HFFc6 (cell line): ENCODE data around the gene SPRED3. TPM values are rescaled to one million over a fixed set of nuclear protein-coding genes. Genes with fewer than 3 reads are reported as not detected.

ENCODE experiments used
- DNase-seq: peaks from one replicate; pipeline ENCODE4 v3.0.0-alpha.2; 2018
- H3K27ac Mint-ChIP-seq: 2 replicates; pipeline ENCODE4 v1.8.0; 2020; ENCODE audit warnings: mild to moderate bottlenecking, mixed read lengths
- H3K27me3 Mint-ChIP-seq: 2 replicates; pipeline ENCODE4 v1.8.0; 2021; ENCODE audit warnings: mild to moderate bottlenecking, moderate library complexity, mixed read lengths; ENCODE audit not compliant: insufficient read depth
- H3K36me3 Mint-ChIP-seq: 2 replicates; pipeline ENCODE4 v1.8.0; 2021; ENCODE audit warnings: low read depth, mixed read lengths
- H3K4me1 Mint-ChIP-seq: 2 replicates; pipeline ENCODE4 v1.8.0; 2020; ENCODE audit warnings: low read depth, mixed read lengths
- H3K4me3 Mint-ChIP-seq: 2 replicates; pipeline ENCODE4 v1.8.0; 2020; ENCODE audit warnings: mild to moderate bottlenecking, moderate library complexity, mixed read lengths
- H3K9me3 Mint-ChIP-seq: 2 replicates; pipeline ENCODE4 v1.8.0; 2020; ENCODE audit warnings: mild to moderate bottlenecking, mixed read lengths
- total RNA-seq, 6 experiments: library from RNA; stranded (reverse); fragmentation: NEBNext Ultra II Directional; extraction: Animal tissue kit (Norgen Biotek cat#: 25700); gene quantifications; 2 replicates in 1 of 6; 3 replicates in 5 of 6; pipeline ENCODE4 v1.2.3, GENCODE V29; 2021
- TF ChIP-seq, protein P1 (sequence below): fragments of 200-600 bp; sonication (generic); IDR thresholded peaks from 2 replicates; pipeline ENCODE4 v1.5.0; 2021; ENCODE audit warnings: antibody characterized with exemption, mild to moderate bottlenecking

SPRED3 gene
- total RNA-seq, 6 experiments from 2014 or later, result 11.7 to 15.3 (median 13.1) TPM

GRCh38 chr19:38367041-38367440 lies 21.5 kb upstream of the SPRED3 start:
- Mint-ChIP-seq H3K27me3 (peaks cover 36% of the 10 kb centered on the region), H3K9me3 (no peaks in the 10 kb centered on the region), H3K27ac (no peak overlapping the region), H3K4me3 (no peak overlapping the region), H3K36me3 (no peaks in the 10 kb centered on the region), H3K4me1 (no peaks in the 10 kb centered on the region)
- DNase-seq, result no peak
- TF ChIP-seq, protein P1, sequence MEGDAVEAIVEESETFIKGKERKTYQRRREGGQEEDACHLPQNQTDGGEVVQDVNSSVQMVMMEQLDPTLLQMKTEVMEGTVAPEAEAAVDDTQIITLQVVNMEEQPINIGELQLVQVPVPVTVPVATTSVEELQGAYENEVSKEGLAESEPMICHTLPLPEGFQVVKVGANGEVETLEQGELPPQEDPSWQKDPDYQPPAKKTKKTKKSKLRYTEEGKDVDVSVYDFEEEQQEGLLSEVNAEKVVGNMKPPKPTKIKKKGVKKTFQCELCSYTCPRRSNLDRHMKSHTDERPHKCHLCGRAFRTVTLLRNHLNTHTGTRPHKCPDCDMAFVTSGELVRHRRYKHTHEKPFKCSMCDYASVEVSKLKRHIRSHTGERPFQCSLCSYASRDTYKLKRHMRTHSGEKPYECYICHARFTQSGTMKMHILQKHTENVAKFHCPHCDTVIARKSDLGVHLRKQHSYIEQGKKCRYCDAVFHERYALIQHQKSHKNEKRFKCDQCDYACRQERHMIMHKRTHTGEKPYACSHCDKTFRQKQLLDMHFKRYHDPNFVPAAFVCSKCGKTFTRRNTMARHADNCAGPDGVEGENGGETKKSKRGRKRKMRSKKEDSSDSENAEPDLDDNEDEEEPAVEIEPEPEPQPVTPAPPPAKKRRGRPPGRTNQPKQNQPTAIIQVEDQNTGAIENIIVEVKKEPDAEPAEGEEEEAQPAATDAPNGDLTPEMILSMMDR, result no peak

DNA sequence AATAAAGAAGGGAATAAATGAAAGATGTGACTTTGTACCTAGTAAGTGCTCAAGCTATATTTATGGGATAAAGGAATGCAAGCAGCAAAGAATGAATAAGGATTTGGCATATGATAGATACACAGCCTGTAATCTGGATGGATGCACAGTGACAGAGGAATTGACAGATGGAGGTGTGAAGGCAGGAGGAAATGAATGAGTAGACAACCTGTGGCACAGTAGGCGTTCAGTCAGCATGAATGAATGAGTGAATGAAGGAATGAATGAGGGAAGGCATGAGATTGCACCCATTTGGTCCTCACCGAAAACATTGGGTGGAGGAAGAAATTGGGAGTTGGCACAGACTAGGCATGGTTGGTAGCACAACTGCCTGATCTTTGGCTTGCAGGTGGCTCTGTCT lies 18.9 kb upstream of the SPRED3 start:
- DNase-seq, result no peak
- Mint-ChIP-seq H3K4me1 (0 out of 2 replicates have a peak, but pooled peaks cover 4% of the 10 kb centered on the region), H3K27me3 (peaks cover 36% of the 10 kb centered on the region), H3K9me3 (no peaks in the 10 kb centered on the region), H3K4me3 (no peak overlapping the region), H3K27ac (no peak overlapping the region), H3K36me3 (no peaks in the 10 kb centered on the region; the same call in 1 of the 2 replicates)
- TF ChIP-seq, protein P1, result no peak

DNA sequence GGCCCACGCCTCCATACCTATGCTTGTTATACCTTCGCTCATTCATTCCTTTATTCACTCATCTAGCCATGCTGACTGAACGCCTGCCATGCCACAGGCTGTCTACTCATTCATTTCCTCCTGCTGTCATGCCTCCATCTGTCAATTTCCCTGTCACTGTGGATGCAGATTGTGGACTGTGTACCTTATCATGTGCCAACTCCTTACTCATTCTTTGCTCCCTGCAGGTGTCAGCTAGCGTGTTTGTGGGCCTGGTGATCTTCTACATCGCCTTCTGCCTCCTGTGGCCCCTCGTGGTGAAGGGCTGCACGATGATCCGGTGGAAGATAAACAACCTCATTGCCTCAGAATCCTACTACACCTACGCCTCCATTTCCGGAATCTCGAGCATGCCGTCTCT lies 18.2 kb upstream of the SPRED3 start:
- TF ChIP-seq, protein P1, result no peak
- DNase-seq, result no peak
- no peak overlapping the region for H3K27ac Mint-ChIP-seq
- no peak overlapping the region for H3K4me3 Mint-ChIP-seq
- 0 out of 2 replicates have a peak, but pooled peaks cover 4% of the 10 kb centered on the region for H3K4me1 Mint-ChIP-seq
- H3K9me3 Mint-ChIP-seq, result no peaks in the 10 kb centered on the region
- no peaks in the 10 kb centered on the region; the same call in 1 of the 2 replicates for H3K36me3 Mint-ChIP-seq
- H3K27me3 Mint-ChIP-seq, result peaks cover 36% of the 10 kb centered on the region

DNA sequence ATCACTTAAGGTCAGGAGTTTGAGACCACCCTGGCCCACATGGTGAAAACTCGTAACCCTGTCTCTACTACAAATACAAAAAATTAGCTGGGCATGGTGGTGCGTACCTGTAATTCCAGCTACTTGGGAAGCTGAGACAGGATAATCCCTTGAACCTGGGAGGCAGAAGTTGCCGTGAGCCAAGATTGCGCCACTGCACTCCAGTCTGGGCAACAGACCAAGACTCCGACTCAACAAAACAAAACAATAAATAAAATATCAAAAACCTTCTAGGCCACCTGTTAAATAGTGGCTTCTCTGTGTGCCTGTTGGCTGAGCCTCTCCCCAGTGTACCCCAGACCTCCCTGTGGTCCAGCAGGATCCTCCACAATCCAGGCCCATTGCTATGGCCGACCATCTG lies 17.4 kb upstream of the SPRED3 start:
- peaks cover 28% of the 10 kb centered on the region for H3K27me3 Mint-ChIP-seq
- no peak for DNase-seq
- H3K4me3 Mint-ChIP-seq, result no peak overlapping the region
- peaks cover 3% of the 10 kb centered on the region for H3K36me3 Mint-ChIP-seq
- H3K9me3 Mint-ChIP-seq, result no peaks in the 10 kb centered on the region
- H3K27ac Mint-ChIP-seq, result no peak overlapping the region
- H3K4me1 Mint-ChIP-seq, result peaks cover 8% of the 10 kb centered on the region
- TF ChIP-seq, protein P1, result no peak

- TF ChIP-seq, protein P1, result no peak
- H3K27me3 Mint-ChIP-seq, result peaks cover 16% of the 10 kb centered on the region
- peaks cover 12% of the 10 kb centered on the region for H3K36me3 Mint-ChIP-seq
- peak overlapping the region; percentile 95 for H3K4me3 Mint-ChIP-seq
- peaks cover 20% of the 10 kb centered on the region for H3K4me1 Mint-ChIP-seq
- no peak for DNase-seq
- H3K27ac Mint-ChIP-seq, result peak overlapping the region; percentile 97
- no peaks in the 10 kb centered on the region for H3K9me3 Mint-ChIP-seq
Observed at GRCh38 chr19:38373907-38374331, 14.6 kb upstream of the SPRED3 start.
